Esophagus muscularis mucosa (tissue), 4 donors: ENCODE data around the gene IL22. TPM values are rescaled to one million over a fixed set of nuclear protein-coding genes. Genes with fewer than 3 reads are reported as not detected.

Experiments
- DNase-seq: peaks from one replicate; pipeline ENCODE4 v3.0.0-alpha.2; 2017; ENCODE audit errors: extremely low spot score
- H3K27ac ChIP-seq, 4 donors: fragments of 200-600 bp; sonication (generic); replicated peaks in 1 of 4; 1 replicate in 3 of 4; 2 replicates in 1 of 4; pipeline ENCODE4 v1.5.1; 2016 to 2019; ENCODE audit warnings: mild to moderate bottlenecking in 1 of 4
- H3K27me3 ChIP-seq, 4 donors: fragments of 200-600 bp; sonication (generic); one replicate each; pipeline versions ENCODE4 v1.5.1 to v1.6.0; 2016 to 2019
- H3K36me3 ChIP-seq, 4 donors: fragments of 200-600 bp; sonication (generic); one replicate each; pipeline ENCODE4 v1.5.1; 2016 to 2019
- H3K4me1 ChIP-seq, 4 donors: fragments of 200-600 bp; sonication (generic); one replicate each; pipeline ENCODE4 v1.5.1; 2016 to 2019
- H3K4me3 ChIP-seq, 4 donors: fragments of 200-600 bp; sonication (generic); 1 replicate in 2 of 4; 2 replicates in 2 of 4; pipeline ENCODE4 v1.5.1; 2016 to 2019; ENCODE audit warnings: mild to moderate bottlenecking in 4 of 4, moderate library complexity in 1 of 4
- H3K9me3 ChIP-seq, 4 donors: fragments of 200-600 bp; sonication (generic); 1 replicate in 3 of 4; 2 replicates in 1 of 4; pipeline ENCODE4 v1.5.1; 2016 to 2019
- EP300 ChIP-seq: sonication (generic); formaldehyde crosslinking; IDR thresholded peaks from one replicate; pipeline ENCODE4 v1.6.1; 2017; ENCODE audit warnings: antibody characterized with exemption
- POLR2A ChIP-seq: fragments of 450-650 bp; IDR thresholded peaks from one replicate; pipeline ENCODE4 v1.6.1; 2017; ENCODE audit warnings: antibody characterized with exemption, moderate library complexity, mild to moderate bottlenecking, low read depth
- POLR2AphosphoS5 ChIP-seq, 2 donors: sonication (generic); formaldehyde crosslinking; IDR thresholded peaks; one replicate each; pipeline ENCODE4 v1.6.1; 2017; ENCODE audit warnings: antibody characterized with exemption in 2 of 2
- WGBS: methylation state at CpG from one replicate; pipeline ENCODE4 v1.1.5; 2018; 5-methylcytosine and 5-hydroxymethylcytosine counted together
- intact Hi-C: fragments of 100-400 bp; cut with DNase I; formaldehyde crosslinking; loops from one replicate; pipeline ENCODE4 v1.15.1; 2023
- total RNA-seq, 4 donors: library from RNA; depleted of rRNA; stranded (reverse); fragments of >200 nt; gene quantifications; one replicate each; pipeline versions ENCODE4 v1.1.0 to v1.2.1, GENCODE V29; 2016
- TF ChIP-seq, protein P1 (sequence below), 3 experiments: fragments of 200-600 bp in 2 of 3; fragments of 450-650 bp in 1 of 3; sonication (generic) in 2 of 3; IDR thresholded peaks; one replicate each; pipeline ENCODE4 v1.5.1; 2017 to 2019; ENCODE audit warnings: antibody characterized with exemption in 3 of 3, mild to moderate bottlenecking in 2 of 3, moderate library complexity in 1 of 3

Gene IL22
- total RNA-seq, 4 donors from 2014 or later = not detected

DNA sequence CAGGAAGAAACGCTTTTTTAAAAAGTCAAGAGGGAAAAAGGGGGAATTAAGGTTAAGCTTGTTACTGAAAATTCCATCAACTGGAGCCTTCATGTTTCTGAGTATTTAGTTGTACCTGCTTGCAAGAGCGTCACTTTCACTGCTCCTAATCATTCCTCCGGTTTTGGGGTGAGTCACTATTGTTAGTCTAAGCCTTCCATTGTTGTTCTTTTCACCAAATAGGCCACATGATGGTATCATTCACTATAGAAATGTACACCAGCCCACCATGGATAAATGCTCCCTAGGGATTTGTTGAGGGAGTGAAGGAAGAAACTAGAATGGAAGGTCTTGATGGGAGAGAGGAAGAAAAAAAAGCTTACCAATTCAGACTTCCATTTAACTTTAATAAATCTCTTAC is 3.0 kb downstream of the IL22 start:
- TF ChIP-seq POLR2AphosphoS5 (IDR thresholded peaks at IDR 0.05) = no peak
- no peak for TF ChIP-seq EP300
- TF ChIP-seq POLR2A = no peak
- TF ChIP-seq, protein P1, sequence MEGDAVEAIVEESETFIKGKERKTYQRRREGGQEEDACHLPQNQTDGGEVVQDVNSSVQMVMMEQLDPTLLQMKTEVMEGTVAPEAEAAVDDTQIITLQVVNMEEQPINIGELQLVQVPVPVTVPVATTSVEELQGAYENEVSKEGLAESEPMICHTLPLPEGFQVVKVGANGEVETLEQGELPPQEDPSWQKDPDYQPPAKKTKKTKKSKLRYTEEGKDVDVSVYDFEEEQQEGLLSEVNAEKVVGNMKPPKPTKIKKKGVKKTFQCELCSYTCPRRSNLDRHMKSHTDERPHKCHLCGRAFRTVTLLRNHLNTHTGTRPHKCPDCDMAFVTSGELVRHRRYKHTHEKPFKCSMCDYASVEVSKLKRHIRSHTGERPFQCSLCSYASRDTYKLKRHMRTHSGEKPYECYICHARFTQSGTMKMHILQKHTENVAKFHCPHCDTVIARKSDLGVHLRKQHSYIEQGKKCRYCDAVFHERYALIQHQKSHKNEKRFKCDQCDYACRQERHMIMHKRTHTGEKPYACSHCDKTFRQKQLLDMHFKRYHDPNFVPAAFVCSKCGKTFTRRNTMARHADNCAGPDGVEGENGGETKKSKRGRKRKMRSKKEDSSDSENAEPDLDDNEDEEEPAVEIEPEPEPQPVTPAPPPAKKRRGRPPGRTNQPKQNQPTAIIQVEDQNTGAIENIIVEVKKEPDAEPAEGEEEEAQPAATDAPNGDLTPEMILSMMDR (IDR thresholded peaks at IDR 0.05) = no peak
- Histone ChIP-seq H3K27ac (no peak overlapping the region), H3K9me3 (no peaks in the 10 kb centered on the region), H3K4me1 (peaks cover 3 to 15% (median 13%) of the 10 kb centered on the region in 4 donors), H3K36me3 (no peaks in the 10 kb centered on the region), H3K27me3 (no peaks in the 10 kb centered on the region), H3K4me3 (no peak overlapping the region)
- intact Hi-C loops = no loop called here
- 70% methylated on average over 3 of the region's 3 CpGs for WGBS
- DNase-seq = no peak

DNA sequence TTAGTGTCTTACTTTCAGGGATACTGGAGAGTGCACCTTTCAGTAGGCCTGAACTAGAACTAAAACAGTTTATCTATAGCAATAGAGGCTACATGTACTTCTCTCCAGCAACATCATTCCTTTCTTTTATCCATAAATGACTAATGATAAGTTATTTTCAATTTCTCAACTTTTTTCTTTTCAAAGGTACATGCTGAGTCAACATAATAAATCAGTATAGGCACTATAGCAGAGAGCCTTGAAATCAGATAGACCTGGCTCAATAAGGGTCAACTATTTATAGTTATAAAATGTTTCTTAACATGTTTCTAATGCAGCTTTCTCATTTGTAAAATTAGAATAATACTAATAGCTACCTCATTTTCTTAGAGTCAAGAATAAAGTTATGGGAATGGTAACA is 5.6 kb downstream of the IL22 start:
- Histone ChIP-seq H3K9me3 (no peaks in the 10 kb centered on the region), H3K4me1 (peaks cover 6 to 25% (median 22%) of the 10 kb centered on the region in 4 donors), H3K36me3 (no peaks in the 10 kb centered on the region), H3K4me3 (no peak overlapping the region), H3K27me3 (no peaks in the 10 kb centered on the region), H3K27ac (no peak overlapping the region)
- intact Hi-C loops = no loop called here
- DNase-seq = no peak
- TF ChIP-seq EP300 = no peak
- TF ChIP-seq, protein P1 (IDR thresholded peaks at IDR 0.05) = no peak
- no peak for TF ChIP-seq POLR2AphosphoS5 (IDR thresholded peaks at IDR 0.05)
- no peak for TF ChIP-seq POLR2A

DNA sequence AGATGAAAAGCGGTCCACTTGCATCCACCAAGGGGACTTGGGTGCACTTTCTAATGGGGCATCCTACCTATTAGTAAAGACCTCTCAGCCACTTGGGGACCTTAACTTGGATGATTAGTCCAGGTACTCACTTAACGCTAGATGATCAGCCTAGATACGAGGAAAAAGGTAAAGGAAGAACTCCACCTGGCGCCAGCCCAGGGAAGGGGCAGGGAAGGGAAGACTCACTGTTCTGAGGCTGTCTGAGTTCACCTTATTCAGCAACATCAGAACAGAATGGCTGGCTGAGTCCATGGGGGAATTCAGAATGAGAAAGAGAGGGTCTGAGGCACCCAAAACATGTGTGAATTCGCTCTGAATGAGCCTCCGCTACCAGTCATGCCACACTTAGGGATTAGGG is 7.1 kb downstream of the IL22 start:
- Histone ChIP-seq H3K36me3 (no peaks in the 10 kb centered on the region), H3K27me3 (no peaks in the 10 kb centered on the region), H3K4me1 (peaks cover 6 to 31% (median 22%) of the 10 kb centered on the region in 4 donors), H3K4me3 (no peak overlapping the region), H3K9me3 (no peaks in the 10 kb centered on the region), H3K27ac (peak overlapping the region in 3 of 4 donors; percentile 38 to 61 (median 60))
- intact Hi-C loops = no loop called here
- DNase-seq = no peak
- 80% methylated on average over 6 of the region's 6 CpGs for WGBS
- TF ChIP-seq POLR2AphosphoS5 (IDR thresholded peaks at IDR 0.05) (no peak), EP300 (no peak), POLR2A (no peak)
- TF ChIP-seq, protein P1 (IDR thresholded peaks at IDR 0.05) = no peak

DNA sequence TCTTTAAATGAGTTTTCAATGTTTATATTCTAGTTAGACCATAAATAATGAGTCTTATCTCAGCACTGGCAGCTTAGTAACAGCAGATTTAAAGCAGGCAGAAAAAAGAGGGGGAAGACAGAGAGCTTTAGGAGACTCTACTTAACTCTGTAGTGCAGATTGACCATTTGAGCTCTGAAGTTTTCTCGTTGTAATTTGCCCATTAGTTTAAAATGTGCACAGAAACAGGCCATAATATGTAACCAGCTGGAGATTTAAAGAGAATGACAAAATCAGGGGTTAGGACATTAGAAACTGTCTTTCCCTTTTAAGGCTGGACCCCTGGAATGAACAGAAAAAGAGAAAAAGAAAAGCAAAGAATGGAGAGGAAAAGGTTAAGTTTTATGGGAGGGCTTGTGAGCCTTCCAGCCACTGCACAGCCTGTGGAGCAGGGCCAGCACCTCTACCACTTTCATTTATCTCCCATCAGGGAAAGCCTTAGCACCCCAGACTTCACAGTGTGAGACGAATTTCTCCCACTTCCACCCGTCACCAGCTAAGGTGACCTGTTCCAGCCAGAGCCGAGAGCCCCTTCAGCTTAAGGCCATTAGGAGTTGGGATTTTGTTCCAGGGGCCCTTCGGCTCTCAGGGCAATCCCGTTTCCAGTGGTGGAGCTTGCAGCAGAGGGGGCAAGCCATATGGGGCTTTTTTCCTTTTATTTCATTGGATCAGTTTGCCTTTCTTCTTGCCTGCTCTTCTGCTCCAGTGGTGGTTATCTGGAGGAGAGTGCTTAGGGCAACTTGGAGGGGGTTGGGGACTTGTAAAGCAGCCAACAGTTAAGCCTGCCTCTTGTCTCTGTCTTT is 8.0 kb downstream of the IL22 start:
- WGBS = 15% methylated on average over 6 of the region's 6 CpGs
- H3K27ac ChIP-seq = peak overlapping the region; percentile 29 to 61 (median 49)
- peaks cover 9 to 40% (median 30%) of the 10 kb centered on the region in 4 donors for H3K4me1 ChIP-seq
- peak overlapping the region; percentile 32 to 40 (median 38) for H3K4me3 ChIP-seq
- H3K36me3 ChIP-seq = no peaks in the 10 kb centered on the region
- TF ChIP-seq POLR2AphosphoS5 (IDR thresholded peaks at IDR 0.05) = no peak
- TF ChIP-seq, protein P1 (IDR thresholded peaks at IDR 0.05) = no peak
- no peak for TF ChIP-seq EP300
- no peaks in the 10 kb centered on the region for H3K27me3 ChIP-seq
- no peak for DNase-seq
- no peaks in the 10 kb centered on the region for H3K9me3 ChIP-seq
- intact Hi-C loops = no loop called here
